H1 (cell line): Measurements from ENCODE around the gene CDYL2. TPM values are rescaled to one million over a fixed set of nuclear protein-coding genes. Genes with fewer than 3 reads are reported as not detected.

ENCODE experiments used
- CTCF ChIA-PET: fragments of 300-600 bp; sonication (Branson Sonifier 250); formaldehyde crosslinking; loops from one replicate; lab custom pipeline; 2021; ENCODE audit not compliant: partially characterized antibody; lab: Charles Lee
- POLR2A ChIA-PET: fragments of 300-600 bp; sonication (Branson Sonifier 250); formaldehyde crosslinking; loops from one replicate; lab custom pipeline; 2021; ENCODE audit warnings: inconsistent platforms; ENCODE audit not compliant: partially characterized antibody; lab: Charles Lee
- DNase-seq, 2 experiments: peaks; one replicate each; pipeline versions ENCODE4 v3.0.0 to v3.0.0-alpha.2; 2010 to 2022; ENCODE audit warnings: low spot score in 2 of 2, low read depth in 1 of 2, mixed read lengths in 1 of 2
- FAIRE-seq: peaks from 2 replicates; lab custom pipeline; 2011; peaks lifted over from hg19 to GRCh38; lab: Jason Lieb, UNC
- H2AFZ ChIP-seq: 2 replicates; pipeline ENCODE4 v1.8.1; 2012; ENCODE audit warnings: low read length, inconsistent platforms
- H2AK5ac ChIP-seq: 2 replicates; pipeline ENCODE4 v1.6.1; 2013; ENCODE audit warnings: low read depth, low read length
- H2BK120ac ChIP-seq: replicated peaks from 2 replicates; pipeline ENCODE3; 2013; ENCODE audit warnings: low read depth, low read length, inconsistent platforms
- H2BK12ac ChIP-seq: 2 replicates; pipeline ENCODE4 v1.6.1; 2013; ENCODE audit warnings: low read depth, low read length
- H2BK15ac ChIP-seq: 2 replicates; pipeline ENCODE4 v1.6.1; 2013; ENCODE audit warnings: low read length
- H2BK20ac ChIP-seq: 2 replicates; pipeline ENCODE4 v1.6.1; 2013; ENCODE audit warnings: low read length
- H2BK5ac ChIP-seq: 2 replicates; pipeline ENCODE4 v1.6.1; 2013; ENCODE audit warnings: low read depth, low read length
- H3K14ac ChIP-seq: 2 replicates; pipeline ENCODE4 v1.6.1; 2013; ENCODE audit warnings: inconsistent platforms; ENCODE audit not compliant: insufficient read length
- H3K18ac ChIP-seq: 2 replicates; pipeline ENCODE4 v1.6.1; 2013; ENCODE audit warnings: low read length; ENCODE audit errors: extremely low read depth
- H3K23ac ChIP-seq: 2 replicates; pipeline ENCODE4 v1.6.1; 2013; ENCODE audit warnings: inconsistent platforms; ENCODE audit not compliant: insufficient read length
- H3K23me2 ChIP-seq: 2 replicates; pipeline ENCODE4 v1.6.1; 2013; ENCODE audit warnings: low read depth, low read length
- H3K27ac ChIP-seq: 2 replicates; pipeline ENCODE4 v1.6.1; 2011; ENCODE audit warnings: low read depth, low read length, inconsistent platforms
- H3K27me3 ChIP-seq, 4 experiments: replicated peaks in 1 of 4; 1 replicate in 1 of 4; 2 replicates in 3 of 4; pipeline versions ENCODE4 v1.6.1 to v1.8.1; 2011 to 2013; ENCODE audit warnings: low read length in 3 of 4, mild to moderate bottlenecking in 3 of 4, inconsistent platforms in 2 of 4, mixed read lengths in 2 of 4, moderate library complexity in 1 of 4; ENCODE audit not compliant: control insufficient read depth in 3 of 4, insufficient read depth in 3 of 4; ENCODE audit errors: extremely low read depth in 1 of 4
- H3K36me3 ChIP-seq, 4 experiments: 2 replicates each; pipeline versions ENCODE4 v1.6.1 to v1.8.1; 2011 to 2013; ENCODE audit warnings: mild to moderate bottlenecking in 4 of 4, low read length in 3 of 4, moderate library complexity in 2 of 4, control low read depth in 1 of 4, inconsistent platforms in 1 of 4; ENCODE audit not compliant: insufficient read depth in 4 of 4, control insufficient read depth in 2 of 4
- H3K4ac ChIP-seq: replicated peaks from 2 replicates; pipeline ENCODE3; 2013; ENCODE audit warnings: low read length, low read depth, mixed read lengths, inconsistent platforms; ENCODE audit not compliant: insufficient read length
- H3K4me1 ChIP-seq, 4 experiments: replicated peaks in 1 of 4; 1 replicate in 1 of 4; 2 replicates in 3 of 4; pipeline versions ENCODE4 v1.6.1 to v1.8.1; 2011 to 2013; ENCODE audit warnings: low read length in 3 of 4, inconsistent platforms in 2 of 4, mixed read lengths in 1 of 4; ENCODE audit not compliant: insufficient read depth in 4 of 4, control insufficient read depth in 3 of 4
- H3K4me2 ChIP-seq, 2 experiments: 2 replicates each; pipeline versions ENCODE4 v1.6.1 to v1.8.1; 2011 to 2013; ENCODE audit warnings: low read depth in 2 of 2, low read length in 2 of 2, control low read depth in 1 of 2, inconsistent platforms in 1 of 2, mild to moderate bottlenecking in 1 of 2; ENCODE audit not compliant: insufficient read depth in 1 of 2
- H3K4me3 ChIP-seq, 4 experiments: fragments of 200-600, 300-600 bp in 1 of 4; sonication (generic), shearing (Covaris generic), sonication (Bioruptor Twin) in 1 of 4; 2 replicates each; pipeline versions ENCODE4 v1.5.1 to v1.8.1; 2011 to 2016; ENCODE audit warnings: low read length in 4 of 4, low read depth in 3 of 4, control low read depth in 2 of 4, inconsistent platforms in 2 of 4, mild to moderate bottlenecking in 2 of 4, mixed read lengths in 1 of 4, moderate library complexity in 1 of 4; ENCODE audit not compliant: insufficient read depth in 2 of 4; ENCODE audit errors: extremely low read depth in 1 of 4
- H3K56ac ChIP-seq: replicated peaks from 2 replicates; pipeline ENCODE3; 2013; ENCODE audit warnings: low read depth, mild to moderate bottlenecking, mixed read lengths, low read length, inconsistent platforms; ENCODE audit not compliant: insufficient read length
- H3K79me1 ChIP-seq: 2 replicates; pipeline ENCODE4 v1.6.1; 2013; ENCODE audit warnings: low read depth, low read length, control low read depth
- H3K79me2 ChIP-seq, 2 experiments: 2 replicates each; pipeline versions ENCODE4 v1.6.1 to v1.8.1; 2012 to 2013; ENCODE audit warnings: low read length in 2 of 2, mild to moderate bottlenecking in 2 of 2, inconsistent platforms in 1 of 2; ENCODE audit not compliant: insufficient read depth in 2 of 2, control insufficient read depth in 1 of 2
- H3K9ac ChIP-seq, 4 experiments: replicated peaks in 1 of 4; 1 replicate in 1 of 4; 2 replicates in 3 of 4; pipeline versions ENCODE4 v1.6.1 to v1.8.1; 2011 to 2013; ENCODE audit warnings: low read depth in 3 of 4, low read length in 3 of 4, control low read depth in 2 of 4, mild to moderate bottlenecking in 2 of 4, moderate library complexity in 2 of 4, inconsistent platforms in 1 of 4; ENCODE audit errors: extremely low read depth in 1 of 4
- H3K9me3 ChIP-seq, 2 experiments: 2 replicates each; pipeline versions ENCODE4 v1.6.1 to v1.8.1; 2012 to 2013; ENCODE audit warnings: mild to moderate bottlenecking in 2 of 2, moderate library complexity in 2 of 2, control low read depth in 1 of 2, inconsistent platforms in 1 of 2, low read depth in 1 of 2, low read length in 1 of 2, mixed read lengths in 1 of 2; ENCODE audit not compliant: insufficient read depth in 2 of 2
- H4K20me1 ChIP-seq, 2 experiments: replicated peaks in 1 of 2; 2 replicates each; pipeline versions ENCODE3 to v1.8.1; 2011 to 2013; ENCODE audit warnings: inconsistent platforms in 2 of 2, low read length in 2 of 2, mild to moderate bottlenecking in 1 of 2; ENCODE audit not compliant: insufficient read depth in 2 of 2, control insufficient read depth in 1 of 2
- H4K5ac ChIP-seq: 2 replicates; pipeline ENCODE4 v1.6.1; 2013; ENCODE audit warnings: low read length, low read depth, mixed read lengths, inconsistent platforms; ENCODE audit not compliant: insufficient read length
- H4K8ac ChIP-seq: 2 replicates; pipeline ENCODE4 v1.8.0; 2013; ENCODE audit warnings: mild to moderate bottlenecking, moderate library complexity, low read length, inconsistent platforms; ENCODE audit not compliant: insufficient read depth; ENCODE audit errors: extremely low read depth
- H4K91ac ChIP-seq: replicated peaks from 2 replicates; pipeline ENCODE3; 2013; ENCODE audit warnings: low read length, mixed read lengths, inconsistent platforms; ENCODE audit not compliant: insufficient read length
- ASH2L ChIP-seq: fragments of 200-600, 300-600 bp; sonication (generic); IDR thresholded peaks from one replicate; pipeline ENCODE4 v1.7.1; 2017; ENCODE audit warnings: low read length
- ATF3 ChIP-seq: IDR thresholded peaks from 2 replicates; pipeline ENCODE4 v1.6.1; 2011; ENCODE audit warnings: low read depth, mild to moderate bottlenecking, low read length; ENCODE audit not compliant: insufficient read depth
- BACH1 ChIP-seq: IDR thresholded peaks from 2 replicates; pipeline ENCODE4 v1.6.1; 2012; ENCODE audit warnings: low read length, improper control_type of control experiment
- CBX5 ChIP-seq: fragments of 300-800, 300-1000 bp; sonication (generic); IDR thresholded peaks from 2 replicates; pipeline ENCODE4 v1.7.1; 2016; ENCODE audit warnings: antibody characterized with exemption, low read length, low read depth
- CREB1 ChIP-seq: IDR thresholded peaks from 2 replicates; pipeline ENCODE4 v1.6.1; 2012; ENCODE audit warnings: inconsistent platforms
- FOSL1 ChIP-seq: IDR thresholded peaks from 2 replicates; pipeline ENCODE4 v1.6.1; 2011; ENCODE audit warnings: mild to moderate bottlenecking, low read depth, low read length, moderate library complexity; ENCODE audit not compliant: insufficient read depth
- GTF2F1 ChIP-seq: IDR thresholded peaks from 2 replicates; pipeline ENCODE4 v1.6.1; 2012; ENCODE audit warnings: low read depth, low read length, improper control_type of control experiment, borderline replicate concordance
- HDAC6 ChIP-seq: IDR thresholded peaks from one replicate; pipeline ENCODE4 v1.7.1; 2012; ENCODE audit warnings: low read depth, mild to moderate bottlenecking, inconsistent platforms, low read length, moderate library complexity
- KDM4A ChIP-seq: IDR thresholded peaks from one replicate; pipeline ENCODE4 v1.7.1; 2012; ENCODE audit warnings: low read depth, mild to moderate bottlenecking, moderate library complexity, low read length, inconsistent platforms; ENCODE audit not compliant: severe bottlenecking
- NANOG ChIP-seq: IDR thresholded peaks from 2 replicates; pipeline ENCODE4 v1.6.1; 2011; ENCODE audit warnings: low read length, low read depth, mild to moderate bottlenecking, inconsistent platforms; ENCODE audit not compliant: insufficient read depth, poor library complexity, severe bottlenecking
- NRF1 ChIP-seq: IDR thresholded peaks from 2 replicates; pipeline ENCODE4 v1.6.1; 2011; ENCODE audit warnings: mild to moderate bottlenecking, low read depth, low read length, improper control_type of control experiment
- SAP30 ChIP-seq: fragments of 300-600 bp; sonication (generic); IDR thresholded peaks from 2 replicates; pipeline ENCODE4 v1.7.1; 2012; ENCODE audit warnings: low read length, moderate library complexity, mild to moderate bottlenecking, inconsistent platforms; ENCODE audit not compliant: insufficient read depth, insufficient replicate concordance
- SP4 ChIP-seq: IDR thresholded peaks from 2 replicates; pipeline ENCODE4 v1.6.1; 2012; ENCODE audit warnings: low read length, inconsistent platforms
- TAF1 ChIP-seq: IDR thresholded peaks from 2 replicates; pipeline ENCODE4 v1.6.1; 2011; ENCODE audit warnings: mild to moderate bottlenecking, low read depth, low read length
- ZNF274 ChIP-seq: IDR thresholded peaks from 2 replicates; pipeline ENCODE4 v1.7.0; 2012; ENCODE audit warnings: low read length, borderline replicate concordance; ENCODE audit errors: extremely low read depth
- WGBS, 2 experiments: shearing (Covaris generic) in 1 of 2; methylation state at CpG; one replicate each; pipeline versions ENCODE4 v1.1.6 to v1.1.7; 2013 to 2015; ENCODE audit warnings: low lambda C conversion rate in 2 of 2, mixed read lengths in 2 of 2, inconsistent platforms in 1 of 2, low coverage in 1 of 2, missing lambda C conversion rate in 1 of 2; ENCODE audit not compliant: insufficient replicate concordance in 2 of 2, insufficient coverage in 1 of 2, insufficient read length in 1 of 2; ENCODE audit errors: extremely low coverage in 1 of 2, missing lambda C conversion rate in 1 of 2; 5-methylcytosine and 5-hydroxymethylcytosine counted together
- polyA plus RNA-seq, 7 experiments: library from polyadenylated mRNA; depleted of rRNA in 3 of 7; stranded (reverse) in 5 of 7; unstranded in 2 of 7; fragments of >200 nt in 5 of 7; fragments of 200-250 nt in 2 of 7; gene quantifications; 1 replicate in 5 of 7; 2 replicates in 1 of 7; 4 replicates in 1 of 7; pipeline versions ENCODE4 v1.2.1 to v1.2.3, GENCODE V29; 2011 to 2013; ENCODE audit warnings: missing spikeins in 2 of 7, mixed read lengths in 2 of 7
- total RNA-seq: library from RNA; stranded (reverse); fragmentation: NEBNext Ultra II Directional; extraction: Animal tissue kit (Norgen Biotek cat#: 25700); gene quantifications from 2 replicates; pipeline ENCODE4 v1.2.1, GENCODE V29; 2021

Gene CDYL2
- total and polyA plus RNA-seq, 2 of the 8 experiments (the other 6 are each of a cell fraction or from before 2014, with no cell fraction given) = 0.33 to 5.3 TPM

GRCh38 chr16:80827007-80827406, 22.6 kb upstream of the CDYL2 start:
- Histone ChIP-seq H3K27ac (no peak overlapping the region), H3K14ac (no peak overlapping the region), H4K5ac (no peak overlapping the region), H3K27me3 (no peaks in the 10 kb centered on the region), H3K4me2 (no peak overlapping the region), H2BK120ac (no peak overlapping the region), H3K9ac (no peak overlapping the region), H3K18ac (no peak overlapping the region), H4K20me1 (no peaks in the 10 kb centered on the region), H3K4me3 (no peak overlapping the region), H2AFZ (no peak overlapping the region), H3K79me1 (no peaks in the 10 kb centered on the region), H2BK15ac (no peak overlapping the region), H2AK5ac (no peak overlapping the region), H3K56ac (no peak overlapping the region), H3K23me2 (no peaks in the 10 kb centered on the region), H3K9me3 (peaks cover 0 to 11% of the 10 kb centered on the region in 2 experiments; a peak in 2 of 4 replicates), H4K91ac (no peak overlapping the region), H3K36me3 (no peaks in the 10 kb centered on the region), H2BK5ac (no peak overlapping the region), H3K4me1 (no peaks in the 10 kb centered on the region), H4K8ac (no peak overlapping the region), H3K79me2 (no peaks in the 10 kb centered on the region), H2BK12ac (no peak overlapping the region), H2BK20ac (no peak overlapping the region), H3K4ac (no peak overlapping the region), H3K23ac (no peak overlapping the region)
- no peak for DNase-seq
- no peak for FAIRE-seq
- CTCF ChIA-PET = interaction anchor here (0.6 to 2.5 kb wide), 3 partner anchors 16 to 725 kb away, joined by 3 to 15 read pairs (median 3); no protein-coding TSS in a partner anchor
- WGBS, 2 experiments = 28% methylated on average over 1 of the region's 1 CpG; no CpG with 5 or more reads in 1 of the 2 experiments
- POLR2A ChIA-PET = no interaction called here
- TF ChIP-seq ZNF274 (no peak), FOSL1 (no peak), SP4 (no peak), ASH2L (no peak), BACH1 (no peak), CREB1 (no peak), NRF1 (no peak), HDAC6 (no peak), GTF2F1 (no peak), CBX5 (no peak), NANOG (no peak), KDM4A (no peak), SAP30 (no peak), TAF1 (no peak), ATF3 (no peak)
